CD4-positive, alpha-beta memory T cell (primary cell): ENCODE results near the gene FGF4. TPM values are rescaled to one million over a fixed set of nuclear protein-coding genes. Genes with fewer than 3 reads are reported as not detected.

Experiments used
- CTCF ChIA-PET: fragments of 350-600 bp; sonication (Branson Sonifier 250); formaldehyde crosslinking; loops from one replicate; lab custom pipeline; 2021; ENCODE audit warnings: inconsistent platforms; ENCODE audit not compliant: partially characterized antibody; lab: Charles Lee
- POLR2A ChIA-PET: fragments of 350-600 bp; sonication (Branson Sonifier 250); formaldehyde crosslinking; loops from one replicate; lab custom pipeline; 2021; ENCODE audit not compliant: partially characterized antibody; lab: Charles Lee
- DNase-seq, 5 donors: peaks; one replicate each; pipeline versions ENCODE4 v3.0.0 to v3.0.0-alpha.2; 2020 to 2022; ENCODE audit warnings: mixed read lengths in 1 of 5
- H3K27ac ChIP-seq: one replicate; pipeline ENCODE4 v1.7.0; 2013; ENCODE audit warnings: low read depth, low read length
- H3K27me3 ChIP-seq: 2 replicates; pipeline ENCODE4 v1.7.0; 2013; ENCODE audit warnings: mild to moderate bottlenecking, low read length, moderate library complexity; ENCODE audit not compliant: insufficient read depth
- H3K36me3 ChIP-seq: 2 replicates; pipeline ENCODE4 v1.7.0; 2013; ENCODE audit warnings: mild to moderate bottlenecking, low read length, moderate library complexity; ENCODE audit not compliant: insufficient read depth
- H3K4me1 ChIP-seq: 2 replicates; pipeline ENCODE4 v1.7.0; 2013; ENCODE audit warnings: mild to moderate bottlenecking, low read length, moderate library complexity; ENCODE audit not compliant: insufficient read depth
- H3K4me3 ChIP-seq, 2 donors: one replicate each; pipeline ENCODE4 v1.7.0; 2013; ENCODE audit warnings: low read length in 2 of 2, mild to moderate bottlenecking in 1 of 2
- H3K9me3 ChIP-seq, 2 donors: one replicate each; pipeline ENCODE4 v1.7.0; 2013; ENCODE audit warnings: low read length in 2 of 2, control low read depth in 1 of 2; ENCODE audit not compliant: control insufficient read depth in 1 of 2
- H3K27ac Mint-ChIP-seq, 7 donors: one replicate each; pipeline ENCODE4 v1.8.0; 2020 to 2021; ENCODE audit warnings: mixed read lengths in 7 of 7, mild to moderate bottlenecking in 6 of 7, inconsistent platforms in 3 of 7, moderate library complexity in 3 of 7
- H3K27me3 Mint-ChIP-seq, 2 donors: one replicate each; pipeline ENCODE4 v1.8.0; 2020 to 2021; ENCODE audit warnings: mixed read lengths in 2 of 2
- H3K36me3 Mint-ChIP-seq, 2 donors: one replicate each; pipeline ENCODE4 v1.8.0; 2020 to 2021; ENCODE audit warnings: mixed read lengths in 2 of 2, inconsistent platforms in 1 of 2, mild to moderate bottlenecking in 1 of 2
- H3K4me1 Mint-ChIP-seq, 4 donors: one replicate each; pipeline ENCODE4 v1.8.0; 2020 to 2021; ENCODE audit warnings: mixed read lengths in 4 of 4, mild to moderate bottlenecking in 1 of 4
- H3K4me3 Mint-ChIP-seq, 8 donors: one replicate each; pipeline ENCODE4 v1.8.0; 2020 to 2021; ENCODE audit warnings: mixed read lengths in 8 of 8, mild to moderate bottlenecking in 7 of 8, moderate library complexity in 6 of 8, inconsistent platforms in 3 of 8
- H3K9me3 Mint-ChIP-seq, 8 donors: one replicate each; pipeline ENCODE4 v1.8.0; 2020 to 2021; ENCODE audit warnings: mixed read lengths in 8 of 8, mild to moderate bottlenecking in 5 of 8, inconsistent platforms in 3 of 8, moderate library complexity in 1 of 8
- intact Hi-C: fragments of 100-400 bp; cut with micrococcal nuclease; formaldehyde crosslinking; loops from one replicate; pipeline ENCODE4 v1.15.1; 2023
- polyA plus RNA-seq, 2 donors: library from polyadenylated mRNA; unstranded; fragments of 300-500 nt; fragmentation: Illumina TruSeq; gene quantifications; one replicate each; pipeline ENCODE4 v1.2.3, GENCODE V29; 2021
- total RNA-seq, 2 experiments: library from RNA; stranded (reverse); gene quantifications; one replicate each; pipeline ENCODE4 v1.2.3, GENCODE V29; 2021

The FGF4 gene
- total and polyA plus RNA-seq, 4 experiments from 2014 or later: not detected

DNA sequence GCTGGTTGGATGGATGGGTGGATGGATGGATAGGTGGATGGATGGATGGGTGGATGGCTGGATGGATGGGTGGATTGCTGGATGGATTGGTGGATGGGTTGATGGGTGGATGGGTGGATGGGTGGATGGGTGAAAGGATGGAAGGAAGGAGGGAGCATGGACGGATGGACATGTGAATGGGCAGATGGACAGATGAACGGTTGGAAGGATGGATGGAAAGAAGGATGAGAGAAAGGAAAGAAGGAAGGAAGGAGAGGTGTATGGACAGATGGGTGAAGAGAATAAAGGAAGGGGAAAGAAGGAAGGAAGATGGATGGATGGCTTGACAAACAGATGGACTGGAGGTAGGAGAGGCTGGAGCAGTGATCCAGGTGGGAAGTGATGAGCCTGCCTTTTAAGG is 38.7 kb upstream of the FGF4 start:
- Mint-ChIP-seq H3K27ac (no peak overlapping the region), H3K36me3 (no peaks in the 10 kb centered on the region), H3K9me3 (peaks cover 0 to 2% (median 0%) of the 10 kb centered on the region in 8 donors), H3K27me3 (peaks cover 10 to 15% of the 10 kb centered on the region in 2 donors), H3K4me3 (no peak overlapping the region), H3K4me1 (peaks cover 0 to 6% (median 1%) of the 10 kb centered on the region in 4 donors)
- Histone ChIP-seq H3K27ac (no peak overlapping the region), H3K4me1 (no peaks in the 10 kb centered on the region), H3K36me3 (no peaks in the 10 kb centered on the region), H3K9me3 (no peaks in the 10 kb centered on the region), H3K27me3 (peaks cover 7% of the 10 kb centered on the region), H3K4me3 (no peak overlapping the region)
- POLR2A ChIA-PET: no interaction called here
- intact Hi-C loops: no loop called here
- DNase-seq: no peak
- CTCF ChIA-PET: no interaction called here

GRCh38 chr11:69812946-69813345 is 37.8 kb upstream of the FGF4 start:
- intact Hi-C loops: no loop called here
- H3K27ac Mint-ChIP-seq: no peak overlapping the region
- H3K4me1 ChIP-seq: no peaks in the 10 kb centered on the region
- no peak overlapping the region for H3K27ac ChIP-seq
- peaks cover 0 to 2% (median 0%) of the 10 kb centered on the region in 8 donors for H3K9me3 Mint-ChIP-seq
- no peak overlapping the region for H3K4me3 ChIP-seq
- POLR2A ChIA-PET: no interaction called here
- no peak overlapping the region for H3K4me3 Mint-ChIP-seq
- H3K27me3 Mint-ChIP-seq: peaks cover 10 to 18% of the 10 kb centered on the region in 2 donors
- CTCF ChIA-PET: interaction anchor here (0.6 kb wide), 1 partner anchor 20 kb away, joined by 3 read pairs; no protein-coding TSS in a partner anchor
- H3K36me3 Mint-ChIP-seq: no peaks in the 10 kb centered on the region
- H3K4me1 Mint-ChIP-seq: peaks cover 0 to 6% (median 1%) of the 10 kb centered on the region in 4 donors
- DNase-seq: no peak
- H3K36me3 ChIP-seq: no peaks in the 10 kb centered on the region
- H3K27me3 ChIP-seq: peaks cover 7% of the 10 kb centered on the region
- no peaks in the 10 kb centered on the region for H3K9me3 ChIP-seq

DNA sequence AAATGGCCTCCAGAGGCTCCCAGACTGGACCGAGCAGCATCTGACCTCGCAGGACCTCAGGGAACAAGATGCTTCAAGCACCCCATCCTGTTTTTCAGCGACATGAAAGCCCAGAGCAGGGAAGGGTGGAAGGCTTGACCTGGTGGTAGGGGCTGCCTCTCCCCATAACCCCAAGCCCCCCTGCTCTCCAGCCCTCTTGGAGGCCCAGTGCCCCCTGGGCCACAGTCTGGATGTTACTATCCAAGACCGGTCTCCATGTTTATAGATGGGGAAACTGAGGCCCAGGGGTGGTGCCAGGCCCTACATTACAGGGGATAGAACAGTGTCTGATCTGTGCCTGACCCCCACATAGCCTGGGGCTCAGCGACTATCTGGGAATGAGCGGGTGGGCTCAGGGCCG is 37.1 kb upstream of the FGF4 start:
- H3K36me3 ChIP-seq: no peaks in the 10 kb centered on the region
- Mint-ChIP-seq H3K4me1 (peaks cover 0 to 6% (median 1%) of the 10 kb centered on the region in 4 donors), H3K36me3 (no peaks in the 10 kb centered on the region), H3K27me3 (peaks cover 10 to 19% of the 10 kb centered on the region in 2 donors), H3K9me3 (peaks cover 0 to 2% (median 0%) of the 10 kb centered on the region in 8 donors), H3K27ac (no peak overlapping the region), H3K4me3 (no peak overlapping the region)
- H3K27me3 ChIP-seq: peaks cover 7% of the 10 kb centered on the region
- DNase-seq: no peak
- ChIA-PET CTCF (no interaction called here), POLR2A (no interaction called here)
- no peak overlapping the region for H3K4me3 ChIP-seq
- no peaks in the 10 kb centered on the region for H3K4me1 ChIP-seq
- H3K27ac ChIP-seq: no peak overlapping the region
- H3K9me3 ChIP-seq: no peaks in the 10 kb centered on the region
- intact Hi-C loops: no loop called here

DNA sequence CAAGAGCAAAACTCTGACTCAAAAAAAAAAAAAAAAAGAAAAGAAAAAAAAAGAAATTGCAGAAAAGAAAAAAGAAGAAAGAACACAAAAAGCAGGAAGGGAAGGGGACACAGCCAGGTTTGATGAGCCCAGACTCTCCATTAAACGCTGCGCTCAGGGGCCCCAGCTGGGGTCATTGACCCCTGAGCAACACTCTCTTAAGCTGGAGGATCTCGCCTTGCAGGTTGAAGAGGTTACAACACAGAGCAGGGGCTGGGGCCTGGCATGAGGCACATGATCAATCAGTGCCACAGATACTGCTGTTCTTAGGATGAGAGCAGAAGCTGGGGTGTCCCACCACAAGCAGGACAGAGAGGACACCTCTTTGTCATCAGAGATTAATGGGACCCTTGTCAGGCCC is 36.3 kb upstream of the FGF4 start:
- Histone ChIP-seq H3K4me3 (no peak overlapping the region), H3K27ac (no peak overlapping the region), H3K27me3 (no peaks in the 10 kb centered on the region), H3K9me3 (no peaks in the 10 kb centered on the region), H3K36me3 (no peaks in the 10 kb centered on the region), H3K4me1 (no peaks in the 10 kb centered on the region)
- intact Hi-C loops: no loop called here
- no peak overlapping the region for H3K27ac Mint-ChIP-seq
- peaks cover 0 to 2% (median 0%) of the 10 kb centered on the region in 8 donors for H3K9me3 Mint-ChIP-seq
- peaks cover 10 to 19% of the 10 kb centered on the region in 2 donors for H3K27me3 Mint-ChIP-seq
- peaks cover 0 to 3% (median 0%) of the 10 kb centered on the region in 4 donors for H3K4me1 Mint-ChIP-seq
- no peaks in the 10 kb centered on the region for H3K36me3 Mint-ChIP-seq
- DNase-seq: no peak
- no peak overlapping the region for H3K4me3 Mint-ChIP-seq
- POLR2A ChIA-PET: no interaction called here
- CTCF ChIA-PET: no interaction called here

DNA sequence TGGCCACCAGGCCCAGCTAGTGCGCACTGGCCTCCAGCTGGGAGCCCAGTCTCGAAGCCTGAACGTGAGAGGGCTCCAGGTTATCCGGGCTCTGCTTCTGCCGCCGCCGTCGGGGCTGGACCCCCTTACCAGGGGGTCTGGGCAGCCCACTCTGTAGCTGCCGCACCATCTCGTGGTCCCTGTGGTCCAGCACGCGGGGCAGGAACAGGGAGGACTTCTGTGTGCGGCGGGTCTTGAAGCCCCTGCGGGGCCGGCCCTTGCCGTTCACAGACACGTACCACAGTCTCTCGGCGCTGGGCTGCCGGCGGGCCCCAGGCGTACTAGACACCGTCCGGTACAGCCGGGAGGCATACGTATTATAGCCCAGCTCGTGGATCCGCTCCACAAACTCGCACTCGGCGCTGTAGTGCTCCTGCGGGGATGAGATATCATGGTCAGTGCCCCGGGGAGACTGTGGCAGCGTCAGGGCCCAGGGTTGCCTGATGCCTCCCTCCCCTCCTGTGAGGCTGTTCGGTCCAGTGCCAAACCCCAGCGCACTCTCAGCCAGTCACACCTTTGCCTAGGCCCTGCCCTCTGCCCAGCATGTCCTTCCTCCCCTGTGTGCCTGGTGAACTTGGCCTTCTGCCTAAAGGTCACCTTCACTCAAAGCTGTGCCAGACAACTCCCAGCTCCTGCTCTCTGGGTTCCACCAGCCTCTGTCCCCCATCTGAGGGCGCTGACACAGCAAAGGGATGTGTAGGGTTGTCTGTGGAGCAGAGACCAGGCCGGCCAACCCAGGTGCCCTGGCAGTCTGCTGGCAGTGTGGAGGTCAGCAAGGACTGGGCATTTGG is 35.4 kb upstream of the FGF4 start:
- POLR2A ChIA-PET: no interaction called here
- Mint-ChIP-seq H3K27ac (no peak overlapping the region), H3K9me3 (peaks cover 0 to 2% (median 0%) of the 10 kb centered on the region in 8 donors), H3K27me3 (peaks cover 12 to 13% of the 10 kb centered on the region in 2 donors), H3K4me3 (no peak overlapping the region), H3K36me3 (no peaks in the 10 kb centered on the region), H3K4me1 (peaks cover 0 to 3% (median 0%) of the 10 kb centered on the region in 4 donors)
- intact Hi-C loops: no loop called here
- Histone ChIP-seq H3K4me3 (no peak overlapping the region), H3K27ac (no peak overlapping the region), H3K9me3 (no peaks in the 10 kb centered on the region), H3K36me3 (no peaks in the 10 kb centered on the region), H3K4me1 (no peaks in the 10 kb centered on the region), H3K27me3 (no peaks in the 10 kb centered on the region)
- CTCF ChIA-PET: no interaction called here
- DNase-seq: no peak

- Mint-ChIP-seq H3K27me3 (peaks cover 7 to 8% of the 10 kb centered on the region in 2 donors), H3K4me3 (no peak overlapping the region), H3K4me1 (peaks cover 0 to 3% (median 0%) of the 10 kb centered on the region in 4 donors), H3K9me3 (peaks cover 0 to 2% (median 0%) of the 10 kb centered on the region in 8 donors), H3K36me3 (no peaks in the 10 kb centered on the region), H3K27ac (no peak overlapping the region)
- POLR2A ChIA-PET: no interaction called here
- Histone ChIP-seq H3K4me1 (no peaks in the 10 kb centered on the region), H3K27me3 (no peaks in the 10 kb centered on the region), H3K27ac (no peak overlapping the region), H3K4me3 (no peak overlapping the region), H3K36me3 (no peaks in the 10 kb centered on the region), H3K9me3 (no peaks in the 10 kb centered on the region)
- CTCF ChIA-PET: no interaction called here
- no peak for DNase-seq
- intact Hi-C loops: no loop called here
Observed at GRCh38 chr11:69808667-69809086, 33.5 kb upstream of the FGF4 start.

- Mint-ChIP-seq H3K36me3 (no peaks in the 10 kb centered on the region), H3K4me3 (no peak overlapping the region), H3K9me3 (peaks cover 0 to 2% (median 0%) of the 10 kb centered on the region in 8 donors), H3K27ac (peak overlapping the region in 1 of 7 donors; percentile 16), H3K4me1 (peaks cover 0 to 3% (median 0%) of the 10 kb centered on the region in 4 donors), H3K27me3 (peaks cover 7 to 8% of the 10 kb centered on the region in 2 donors)
- no peak for DNase-seq
- intact Hi-C loops: no loop called here
- Histone ChIP-seq H3K36me3 (no peaks in the 10 kb centered on the region), H3K27ac (no peak overlapping the region), H3K4me1 (no peaks in the 10 kb centered on the region), H3K27me3 (no peaks in the 10 kb centered on the region), H3K9me3 (no peaks in the 10 kb centered on the region), H3K4me3 (no peak overlapping the region)
- ChIA-PET POLR2A (no interaction called here), CTCF (no interaction called here)
Observed at GRCh38 chr11:69807106-69807815, 32.1 kb upstream of the FGF4 start.
